Mucosa of descending colon (tissue), 3 donors: ENCODE results near the gene ACAD11. TPM values are rescaled to one million over a fixed set of nuclear protein-coding genes. Genes with fewer than 3 reads are reported as not detected.

Experiments
- ATAC-seq: fragments of 200-7000 bp; cut with Tn5 transposase; one replicate; pipeline ENCODE4 v1.9.1; 2020; ENCODE audit warnings: mild to moderate bottlenecking, moderate library complexity
- DNase-seq, 3 donors: peaks; one replicate each; pipeline ENCODE4 v3.0.0-alpha.2; 2020
- H3K36me3 ChIP-seq: fragments of 200-600 bp; one replicate; pipeline ENCODE4 v1.8.0; 2021; ENCODE audit warnings: low read depth, mild to moderate bottlenecking
- H3K4me1 ChIP-seq: fragments of 200-600 bp; one replicate; pipeline ENCODE4 v1.8.0; 2021; ENCODE audit warnings: low read depth, mild to moderate bottlenecking
- H3K4me3 ChIP-seq: fragments of 200-600 bp; one replicate; pipeline ENCODE4 v1.8.0; 2021; ENCODE audit warnings: mild to moderate bottlenecking
- H3K9me3 ChIP-seq: fragments of 200-600 bp; one replicate; pipeline ENCODE4 v1.8.0; 2021; ENCODE audit warnings: mild to moderate bottlenecking
- intact Hi-C, 2 donors: fragments of 100-400 bp; cut with DNase I in 1 of 2; cut with micrococcal nuclease in 1 of 2; formaldehyde crosslinking; loops; one replicate each; pipeline versions ENCODE4 v1.11.0 to v1.11.1; 2022; cut with DNase I, micrococcal nuclease
- total RNA-seq, 3 donors: library from RNA; stranded (reverse); fragmentation: NEBNext Ultra II Directional in 2 of 3; extraction: Animal tissue kit (Norgen Biotek cat#: 25700) in 2 of 3; gene quantifications; one replicate each; pipeline versions ENCODE4 v1.2.1 to v1.2.4, GENCODE V29; 2021 to 2023
- TF ChIP-seq, protein P1 (sequence below): fragments of 200-600 bp; IDR thresholded peaks from one replicate; pipeline ENCODE4 v1.8.0; 2022; ENCODE audit warnings: antibody characterized with exemption, mild to moderate bottlenecking
- donor health status: DM: no; HTN: no; CAD: no; lungs with moderate emphysema.
- donor health status: DM: no; HTN: no; CAD: no.
- donor health status: DM: no; HTN: yes; CAD: no.

The ACAD11 gene
- total RNA-seq, 3 donors from 2014 or later: 7.2 to 19.8 (median 7.4) TPM

DNA sequence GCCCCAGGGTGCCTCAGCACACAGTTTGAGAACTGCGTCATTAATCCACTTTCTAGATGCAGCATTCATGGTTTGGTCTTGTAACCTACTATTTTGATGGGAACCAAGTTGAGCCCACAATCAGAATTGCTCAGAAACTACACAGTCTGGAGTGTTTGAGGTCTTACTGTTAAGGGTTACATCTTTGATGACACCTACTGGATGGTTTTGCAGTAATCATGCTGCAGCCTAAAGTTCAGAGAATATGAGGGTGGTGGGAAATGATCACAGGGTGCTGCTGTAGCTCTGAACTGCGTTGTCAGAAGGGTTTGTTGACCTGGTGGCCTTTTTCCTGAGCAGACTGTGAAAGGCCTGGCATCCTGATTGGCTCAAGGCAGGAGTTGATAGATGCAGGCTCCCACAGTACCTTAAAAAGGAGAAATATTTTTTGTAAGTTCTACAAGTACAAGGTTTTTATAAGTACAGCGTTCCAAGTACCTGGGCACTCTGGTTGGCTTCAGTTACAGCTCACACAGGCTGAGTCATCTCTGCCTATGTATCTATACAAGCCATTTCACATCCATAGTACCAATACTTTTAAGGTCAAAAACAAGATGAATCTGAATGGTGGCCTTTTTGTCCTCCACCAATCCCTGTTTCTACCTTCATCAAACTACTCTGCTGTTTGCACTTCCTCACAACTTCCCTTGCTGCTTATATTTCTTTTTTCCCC is 123.0 kb downstream of the ACAD11 start:
- no peaks in the 10 kb centered on the region for H3K9me3 ChIP-seq

DNA sequence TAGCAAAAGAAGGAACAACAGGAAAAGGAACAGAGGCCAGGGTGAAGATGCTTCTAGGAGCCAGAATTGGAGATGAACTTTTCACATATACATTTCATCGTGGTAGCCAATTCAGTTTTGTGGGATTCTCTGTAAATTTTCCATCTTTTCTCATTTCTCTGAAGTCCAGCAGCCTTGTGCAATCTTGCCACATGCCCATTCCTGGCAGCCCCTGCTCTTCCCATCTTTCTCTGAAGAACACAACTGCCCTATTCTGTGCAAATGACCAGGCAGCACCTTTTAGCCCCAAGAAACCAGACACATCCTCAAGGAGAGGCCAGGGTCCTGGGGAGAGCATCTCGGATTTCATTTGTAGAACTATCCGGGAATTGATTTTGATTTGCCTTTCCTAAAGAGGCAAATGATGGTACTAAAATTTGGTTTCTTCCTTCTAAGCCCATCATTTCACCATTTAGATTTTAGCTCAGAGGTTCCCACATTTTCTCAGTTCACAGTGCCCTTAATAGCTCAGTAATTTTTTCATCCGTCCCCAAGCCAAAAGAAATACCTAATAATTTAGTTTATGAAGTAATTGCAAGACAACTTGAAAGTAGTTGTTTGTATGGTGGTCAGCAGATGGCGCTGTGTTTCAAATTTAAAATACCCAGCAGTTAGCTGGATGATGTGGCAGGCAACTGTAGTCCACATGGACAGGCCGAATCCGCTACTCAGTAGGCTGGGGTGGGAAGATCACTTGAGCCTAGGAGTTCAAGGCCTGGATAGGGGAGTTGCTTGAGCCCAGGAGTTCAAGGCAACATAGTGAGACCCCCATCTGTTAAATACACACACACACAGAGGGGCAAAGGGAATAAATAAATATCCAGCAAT is 123.8 kb downstream of the ACAD11 start:
- peak; percentile 83 for ATAC-seq

More for the DNA sequence above, 123.0 kb downstream of the ACAD11 start:
- ATAC-seq (no peak), DNase-seq (no peak)
- no peak overlapping the region for H3K4me3 ChIP-seq
- intact Hi-C loops: loop anchor here in 1 of 2 donors (5.0 kb wide), 1 partner anchor 106 kb away; no protein-coding TSS in a partner anchor
- H3K36me3 ChIP-seq: peaks cover 3% of the 10 kb centered on the region
- TF ChIP-seq, protein P1, sequence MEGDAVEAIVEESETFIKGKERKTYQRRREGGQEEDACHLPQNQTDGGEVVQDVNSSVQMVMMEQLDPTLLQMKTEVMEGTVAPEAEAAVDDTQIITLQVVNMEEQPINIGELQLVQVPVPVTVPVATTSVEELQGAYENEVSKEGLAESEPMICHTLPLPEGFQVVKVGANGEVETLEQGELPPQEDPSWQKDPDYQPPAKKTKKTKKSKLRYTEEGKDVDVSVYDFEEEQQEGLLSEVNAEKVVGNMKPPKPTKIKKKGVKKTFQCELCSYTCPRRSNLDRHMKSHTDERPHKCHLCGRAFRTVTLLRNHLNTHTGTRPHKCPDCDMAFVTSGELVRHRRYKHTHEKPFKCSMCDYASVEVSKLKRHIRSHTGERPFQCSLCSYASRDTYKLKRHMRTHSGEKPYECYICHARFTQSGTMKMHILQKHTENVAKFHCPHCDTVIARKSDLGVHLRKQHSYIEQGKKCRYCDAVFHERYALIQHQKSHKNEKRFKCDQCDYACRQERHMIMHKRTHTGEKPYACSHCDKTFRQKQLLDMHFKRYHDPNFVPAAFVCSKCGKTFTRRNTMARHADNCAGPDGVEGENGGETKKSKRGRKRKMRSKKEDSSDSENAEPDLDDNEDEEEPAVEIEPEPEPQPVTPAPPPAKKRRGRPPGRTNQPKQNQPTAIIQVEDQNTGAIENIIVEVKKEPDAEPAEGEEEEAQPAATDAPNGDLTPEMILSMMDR: no peak
- no peaks in the 10 kb centered on the region for H3K4me1 ChIP-seq

DNA sequence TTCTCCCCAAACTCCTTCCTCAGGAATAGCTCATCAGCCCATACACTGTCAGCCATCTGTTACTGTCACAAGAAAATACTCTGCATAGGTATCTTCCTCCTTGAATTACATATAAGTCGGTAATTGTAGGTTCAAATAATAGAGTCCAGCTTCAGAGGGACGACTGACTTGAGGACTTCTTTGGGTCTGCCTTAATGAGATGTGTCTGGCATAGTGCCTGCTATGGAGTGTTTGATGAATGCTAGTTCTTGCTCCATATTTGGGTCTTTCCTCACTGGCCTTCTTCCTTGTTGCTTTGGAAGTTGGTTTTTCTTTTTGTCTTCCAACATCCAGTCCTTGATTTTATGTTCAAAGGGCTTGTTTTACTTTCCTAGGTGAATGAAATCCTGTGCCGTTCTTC is 129.0 kb downstream of the ACAD11 start:
- H3K36me3 ChIP-seq: peaks cover 12% of the 10 kb centered on the region
- no peaks in the 10 kb centered on the region for H3K9me3 ChIP-seq
- TF ChIP-seq, protein P1: no peak
- H3K4me3 ChIP-seq: no peak overlapping the region
- no peaks in the 10 kb centered on the region for H3K4me1 ChIP-seq
- intact Hi-C loops: no loop called here
- ATAC-seq (no peak), DNase-seq (no peak)

More for the DNA sequence above, 123.8 kb downstream of the ACAD11 start:
- H3K4me1 ChIP-seq: no peaks in the 10 kb centered on the region
- peaks cover 3% of the 10 kb centered on the region for H3K36me3 ChIP-seq
- intact Hi-C loops: loop anchor here (2.0 to 5.0 kb wide), 2 partner anchors 106 to 107 kb away; no protein-coding TSS in a partner anchor
- DNase-seq: peak in 1 of 3 donors; percentile 77
- no peak overlapping the region for H3K4me3 ChIP-seq
- no peaks in the 10 kb centered on the region for H3K9me3 ChIP-seq
- TF ChIP-seq, protein P1: peak; percentile 32

DNA sequence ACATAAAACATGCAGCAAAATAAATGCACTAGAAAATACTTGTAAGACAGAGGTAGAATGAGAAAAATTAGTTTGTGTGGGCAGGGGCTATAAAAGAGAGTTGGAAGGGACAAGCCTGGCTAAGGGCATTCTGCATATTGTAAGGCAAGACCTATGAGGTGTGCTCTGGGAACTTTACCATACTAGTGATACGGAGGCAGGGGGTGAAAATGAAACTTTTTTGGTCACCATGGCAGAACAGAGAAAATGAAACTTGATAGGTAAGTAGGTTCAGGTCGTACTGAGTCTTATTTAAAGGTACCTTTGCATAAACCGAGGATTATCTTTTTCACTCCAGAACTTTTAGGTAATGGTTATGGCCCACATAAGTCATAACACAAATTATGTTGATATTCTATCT is 137.3 kb downstream of the ACAD11 start:
- Histone ChIP-seq H3K4me3 (no peak overlapping the region), H3K36me3 (no peaks in the 10 kb centered on the region), H3K9me3 (no peaks in the 10 kb centered on the region), H3K4me1 (no peaks in the 10 kb centered on the region)
- ATAC-seq (no peak), DNase-seq (no peak)
- TF ChIP-seq, protein P1: no peak
- intact Hi-C loops: no loop called here

DNA sequence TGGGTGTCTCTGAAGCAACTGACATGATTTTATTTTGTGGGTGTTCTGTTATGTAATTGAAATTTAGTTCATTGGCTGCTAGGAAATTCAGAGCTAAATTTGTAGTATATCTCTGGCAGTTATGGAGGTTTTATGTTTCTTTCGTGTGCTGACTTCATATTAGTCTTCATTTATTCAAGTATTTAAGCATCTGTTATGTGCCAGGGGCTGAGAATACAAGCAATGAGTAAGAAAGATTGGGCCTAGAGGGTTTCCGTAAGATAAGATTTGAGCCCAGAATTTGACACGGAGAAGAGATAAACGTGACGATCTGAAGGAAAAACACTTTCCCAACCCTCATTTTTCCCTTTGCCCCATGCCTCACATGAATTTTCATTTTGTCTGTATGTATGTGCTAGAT is 137.7 kb downstream of the ACAD11 start:
- intact Hi-C loops: no loop called here
- Histone ChIP-seq H3K36me3 (no peaks in the 10 kb centered on the region), H3K4me3 (no peak overlapping the region), H3K9me3 (no peaks in the 10 kb centered on the region), H3K4me1 (no peaks in the 10 kb centered on the region)
- DNase-seq (no peak), ATAC-seq (no peak)
- TF ChIP-seq, protein P1: no peak
